ENCODE data around the gene HDAC7.

Gene HDAC7

GRCh38 chr12:47856721-47857575, 37.2 kb upstream of the HDAC7 start:
- no peak for TF ChIP-seq JUND (IDR thresholded peaks at IDR 0.05; ENCODE audit: low read depth)
- in situ Hi-C loops (cut with HindIII; ENCODE audit: low pct_unique_long_range_greater_than_20kb, low sequenced_read_pairs) = no loop called here

GRCh38 chr12:47856094-47856493, 36.4 kb upstream of the HDAC7 start:
- no peak for TF ChIP-seq JUND (IDR thresholded peaks at IDR 0.05; ENCODE audit: low read depth)
- in situ Hi-C loops (cut with HindIII; ENCODE audit: low pct_unique_long_range_greater_than_20kb, low sequenced_read_pairs) = no loop called here
- DNase-seq (ENCODE audit: low read depth in 1 of 2, low spot score in 1 of 2) = no peak

More at GRCh38 chr12:47856721-47857575, 37.2 kb upstream of the HDAC7 start:
- no peak for DNase-seq (ENCODE audit: low read depth in 1 of 2, low spot score in 1 of 2)

GRCh38 chr12:47855502-47855901, 35.8 kb upstream of the HDAC7 start:
- TF ChIP-seq JUND (IDR thresholded peaks at IDR 0.05; ENCODE audit: low read depth) = no peak
- in situ Hi-C loops (cut with HindIII; ENCODE audit: low pct_unique_long_range_greater_than_20kb, low sequenced_read_pairs) = no loop called here
- no peak for DNase-seq (ENCODE audit: low read depth in 1 of 2, low spot score in 1 of 2)

GRCh38 chr12:47854531-47854930, 34.8 kb upstream of the HDAC7 start:
- no peak for TF ChIP-seq JUND (IDR thresholded peaks at IDR 0.05; ENCODE audit: low read depth)
- DNase-seq (ENCODE audit: low read depth in 1 of 2, low spot score in 1 of 2) = no peak
- in situ Hi-C loops (cut with HindIII; ENCODE audit: low pct_unique_long_range_greater_than_20kb, low sequenced_read_pairs) = no loop called here

GRCh38 chr12:47852096-47852571, 32.4 kb upstream of the HDAC7 start:
- in situ Hi-C loops (cut with HindIII; ENCODE audit: low pct_unique_long_range_greater_than_20kb, low sequenced_read_pairs) = no loop called here
- no peak for TF ChIP-seq JUND (IDR thresholded peaks at IDR 0.05; ENCODE audit: low read depth)

GRCh38 chr12:47851303-47851952, 31.7 kb upstream of the HDAC7 start:
- no peak for TF ChIP-seq JUND (IDR thresholded peaks at IDR 0.05; ENCODE audit: low read depth)
- in situ Hi-C loops (cut with HindIII; ENCODE audit: low pct_unique_long_range_greater_than_20kb, low sequenced_read_pairs) = no loop called here
- no peak for DNase-seq (ENCODE audit: low read depth in 1 of 2, low spot score in 1 of 2)

More at GRCh38 chr12:47852096-47852571, 32.4 kb upstream of the HDAC7 start:
- no peak for DNase-seq (ENCODE audit: low read depth in 1 of 2, low spot score in 1 of 2)

- in situ Hi-C loops (cut with HindIII; ENCODE audit: low pct_unique_long_range_greater_than_20kb, low sequenced_read_pairs) = no loop called here
- DNase-seq (ENCODE audit: low read depth in 1 of 2, low spot score in 1 of 2) = no peak
- no peak for TF ChIP-seq JUND (IDR thresholded peaks at IDR 0.05; ENCODE audit: low read depth)
These were observed 30.7 kb upstream of the HDAC7 start for GRCh38 chr12:47850153-47851084.

- DNase-seq (ENCODE audit: low read depth in 1 of 2, low spot score in 1 of 2) = no peak
- in situ Hi-C loops (cut with HindIII; ENCODE audit: low pct_unique_long_range_greater_than_20kb, low sequenced_read_pairs) = no loop called here
- TF ChIP-seq JUND (IDR thresholded peaks at IDR 0.05; ENCODE audit: low read depth) = no peak
These were observed 29.6 kb upstream of the HDAC7 start for GRCh38 chr12:47849261-47849660.

- TF ChIP-seq JUND (IDR thresholded peaks at IDR 0.05; ENCODE audit: low read depth) = no peak
- DNase-seq (ENCODE audit: low read depth in 1 of 2, low spot score in 1 of 2) = no peak
- in situ Hi-C loops (cut with HindIII; ENCODE audit: low pct_unique_long_range_greater_than_20kb, low sequenced_read_pairs) = no loop called here
These were observed 29.1 kb upstream of the HDAC7 start for GRCh38 chr12:47848853-47849252.

- DNase-seq (ENCODE audit: low read depth in 1 of 2, low spot score in 1 of 2) = no peak
- in situ Hi-C loops (cut with HindIII; ENCODE audit: low pct_unique_long_range_greater_than_20kb, low sequenced_read_pairs) = no loop called here
- no peak for TF ChIP-seq JUND (IDR thresholded peaks at IDR 0.05; ENCODE audit: low read depth)
These were observed 26.7 kb upstream of the HDAC7 start for GRCh38 chr12:47846294-47846996.

- no peak for TF ChIP-seq JUND (IDR thresholded peaks at IDR 0.05; ENCODE audit: low read depth)
- DNase-seq (ENCODE audit: low read depth in 1 of 2, low spot score in 1 of 2) = no peak
- in situ Hi-C loops (cut with HindIII; ENCODE audit: low pct_unique_long_range_greater_than_20kb, low sequenced_read_pairs) = no loop called here
These were observed 25.4 kb upstream of the HDAC7 start for GRCh38 chr12:47845081-47845480.

Measured in T47D (cell line).